K562 treated with DMSO at 1 percent for 12 hours (cell line): ENCODE measurements around the gene IQCF5. TPM values are rescaled to one million over a fixed set of nuclear protein-coding genes. Genes with fewer than 3 reads are reported as not detected.

Experiments used
- total RNA-seq: library from RNA; unstranded; fragments of 300-600 nt; gene quantifications from 2 replicates; pipeline ENCODE4 v1.2.3, GENCODE V29; 2022; ENCODE audit not compliant: insufficient read depth

Gene IQCF5
- not detected in 2 replicates for total RNA-seq

DNA sequence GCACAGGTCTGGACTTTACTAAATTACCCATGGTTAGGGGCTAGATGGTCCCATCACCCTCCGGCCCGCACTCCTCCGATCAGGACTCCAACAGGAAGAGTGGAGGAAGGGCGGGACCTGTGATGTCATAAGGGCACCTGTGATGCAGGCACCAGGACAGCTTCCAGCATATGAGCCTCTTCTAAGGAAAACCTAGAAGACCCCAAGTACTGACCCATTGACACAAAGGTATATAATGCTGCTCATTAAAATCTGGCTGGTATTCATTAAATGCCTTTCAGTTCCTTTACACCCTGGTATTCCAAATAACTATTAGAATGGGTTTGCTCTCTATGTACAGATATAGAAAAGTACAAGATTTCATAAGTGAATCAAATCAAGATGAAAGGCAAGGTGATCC, at the start of gene IQCF5:
Gene IQCF5, minus strand, starts transcription at position 101 of the 400 bp plus-strand sequence. Its CDS starts 70 bp downstream, at position 31.

DNA sequence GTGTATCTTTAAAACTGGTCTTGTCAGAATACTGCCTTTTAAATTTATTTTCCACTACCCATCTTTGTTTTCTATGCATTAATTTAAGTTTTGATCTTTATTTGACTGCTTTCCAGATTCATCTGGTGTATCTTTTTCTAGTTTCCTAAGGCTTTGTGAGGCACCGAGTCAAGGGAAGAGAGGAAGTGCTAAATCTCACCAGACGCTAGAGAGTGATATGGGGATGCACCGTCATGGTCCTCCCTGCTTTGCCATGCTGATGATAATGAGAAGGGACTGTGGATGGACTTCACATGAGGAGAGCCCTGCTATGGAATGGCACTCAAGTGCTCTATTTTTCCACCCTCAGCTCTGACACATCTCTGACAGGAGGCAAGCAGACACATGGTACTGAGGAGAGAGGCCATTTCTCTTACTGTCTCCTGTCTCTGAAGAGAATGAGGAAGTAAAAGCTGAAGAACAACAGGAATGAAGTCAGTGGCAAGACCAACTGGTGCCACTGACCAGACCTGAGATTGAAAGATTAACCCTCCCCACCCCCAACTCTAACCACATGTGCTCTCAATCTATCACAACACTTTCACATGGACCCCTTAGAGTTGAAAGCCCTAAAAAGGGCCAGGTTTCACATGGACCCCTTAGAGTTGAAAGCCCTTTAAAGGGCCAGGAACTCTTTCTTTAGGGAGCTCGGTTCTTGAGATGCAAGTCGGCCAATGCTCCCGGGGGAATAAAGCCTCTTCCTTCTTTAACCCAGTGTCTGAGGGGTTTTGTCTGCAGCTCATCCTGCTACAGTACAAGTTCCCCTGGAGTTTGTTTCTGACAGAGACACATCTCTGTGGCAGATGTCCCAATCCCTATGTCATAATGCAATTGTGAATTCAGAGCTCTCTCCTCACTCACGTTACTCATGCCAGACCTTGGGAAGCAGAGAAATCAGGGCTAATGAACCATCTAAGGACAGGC, 14.4 kb downstream of the IQCF5 start, which contains the start of gene IQCF2:
Gene IQCF2, plus strand, starts transcription at position 913 of the 963 bp plus-strand sequence. CDS start 52 bp downstream, outside the sequence.

Other genes with a start within 250 kb of the IQCF5 start
- 40.3 and 42.6 TPM in 2 replicates for gene TEX264, start 204.3 kb downstream of the IQCF5 start, total RNA-seq
- 0.44 TPM in 1 of 2 replicates, not detected in the other for gene GRM2, start 168.5 kb downstream of the IQCF5 start, total RNA-seq
- gene IQCF6, start 96.4 kb downstream of the IQCF5 start, total RNA-seq = not detected in 2 replicates
- gene IQCF2, start 14.0 kb downstream of the IQCF5 start, total RNA-seq = not detected in 2 replicates
- not detected in 2 replicates for gene IQCF1, start 27.8 kb upstream of the IQCF5 start, total RNA-seq
- gene RRP9, start 66.3 kb upstream of the IQCF5 start, total RNA-seq = 13.1 and 22.7 TPM in 2 replicates
- 2.6 and 5.7 TPM in 2 replicates for gene PARP3, start 66.8 kb upstream of the IQCF5 start, total RNA-seq
- gene GPR62, start 79.8 kb upstream of the IQCF5 start, total RNA-seq = not detected in 2 replicates
- gene PCBP4, start 91.9 kb upstream of the IQCF5 start, total RNA-seq = 10.2 and 14.6 TPM in 2 replicates
- 44.1 and 66.9 TPM in 2 replicates for gene ABHD14B, start 98.4 kb upstream of the IQCF5 start, total RNA-seq
- gene ABHD14A, start 99.5 kb upstream of the IQCF5 start, total RNA-seq = 18.7 and 22.9 TPM in 2 replicates
- 37.6 and 46.6 TPM in 2 replicates for gene ACY1, start 107.9 kb upstream of the IQCF5 start, total RNA-seq
- 2,362 and 2,887 TPM in 2 replicates for gene RPL29, start 120.3 kb upstream of the IQCF5 start, total RNA-seq
- 3.5 and 8.1 TPM in 2 replicates for gene DUSP7, start 181.0 kb upstream of the IQCF5 start, total RNA-seq